ENCODE results near the gene GABRB3. TPM values are rescaled to one million over a fixed set of nuclear protein-coding genes. Genes with fewer than 3 reads are reported as not detected.
A peak's percentile ranks its signal among the peaks of the same experiment; 100 is the strongest.

The GABRB3 gene
- total and polyA plus RNA-seq, 9 donors, result 0.60 to 2.9 (median 1.6) TPM

GRCh38 chr15:26661107-26661506 is 111.8 kb downstream of the GABRB3 start:
- WGBS (ENCODE audit: insufficient coverage), result 100% methylated on average over 2 of the region's 3 CpGs
- H3K4me3 ChIP-seq (ENCODE audit: low read length), result no peak overlapping the region
- H3K9me3 ChIP-seq (replicated peaks; ENCODE audit: control insufficient read depth, low read depth, low read length), result peaks cover 2% of the 10 kb centered on the region
- H3K27me3 ChIP-seq (ENCODE audit: control insufficient read depth, insufficient read depth, low read length), result no peaks in the 10 kb centered on the region
- H3K27ac ChIP-seq (ENCODE audit: low read length), result no peak overlapping the region
- DNase-seq, result no peak
- no peaks in the 10 kb centered on the region for H3K36me3 ChIP-seq (ENCODE audit: control insufficient read depth, insufficient read depth, low read length)
- H3K4me1 ChIP-seq (ENCODE audit: control insufficient read depth, insufficient read depth, low read length), result no peaks in the 10 kb centered on the region

GRCh38 chr15:26660241-26660640 is 112.6 kb downstream of the GABRB3 start:
- no peaks in the 10 kb centered on the region for H3K36me3 ChIP-seq (ENCODE audit: control insufficient read depth, insufficient read depth, low read length)
- WGBS (ENCODE audit: insufficient coverage), result no CpG with 5 or more reads among the region's 6 CpGs
- peak; percentile 31 for DNase-seq

GRCh38 chr15:26658290-26658689 is 114.6 kb downstream of the GABRB3 start:
- H3K27ac ChIP-seq (ENCODE audit: low read length), result no peak overlapping the region
- peaks cover 2% of the 10 kb centered on the region for H3K9me3 ChIP-seq (replicated peaks; ENCODE audit: control insufficient read depth, low read depth, low read length)
- no peak for DNase-seq
- no peaks in the 10 kb centered on the region for H3K4me1 ChIP-seq (ENCODE audit: control insufficient read depth, insufficient read depth, low read length)
- H3K4me3 ChIP-seq (ENCODE audit: low read length), result no peak overlapping the region
- WGBS (ENCODE audit: insufficient coverage), result 87% methylated on average over 2 of the region's 2 CpGs
- no peaks in the 10 kb centered on the region for H3K36me3 ChIP-seq (ENCODE audit: control insufficient read depth, insufficient read depth, low read length)
- H3K27me3 ChIP-seq (ENCODE audit: control insufficient read depth, insufficient read depth, low read length), result no peaks in the 10 kb centered on the region

More at GRCh38 chr15:26660241-26660640, 112.6 kb downstream of the GABRB3 start:
- Histone ChIP-seq H3K9me3 (replicated peaks; ENCODE audit: control insufficient read depth, low read depth, low read length) (peaks cover 2% of the 10 kb centered on the region), H3K27ac (ENCODE audit: low read length) (no peak overlapping the region), H3K4me3 (ENCODE audit: low read length) (no peak overlapping the region), H3K27me3 (ENCODE audit: control insufficient read depth, insufficient read depth, low read length) (no peaks in the 10 kb centered on the region), H3K4me1 (ENCODE audit: control insufficient read depth, insufficient read depth, low read length) (no peaks in the 10 kb centered on the region)

- H3K4me3 ChIP-seq (ENCODE audit: low read length), result no peak overlapping the region
- no peaks in the 10 kb centered on the region for H3K36me3 ChIP-seq (ENCODE audit: control insufficient read depth, insufficient read depth, low read length)
- no CpG with 5 or more reads among the region's 6 CpGs for WGBS (ENCODE audit: insufficient coverage)
- no peak for DNase-seq
- peaks cover 2% of the 10 kb centered on the region for H3K9me3 ChIP-seq (replicated peaks; ENCODE audit: control insufficient read depth, low read depth, low read length)
- no peak overlapping the region for H3K27ac ChIP-seq (ENCODE audit: low read length)
- no peaks in the 10 kb centered on the region for H3K4me1 ChIP-seq (ENCODE audit: control insufficient read depth, insufficient read depth, low read length)
- no peaks in the 10 kb centered on the region for H3K27me3 ChIP-seq (ENCODE audit: control insufficient read depth, insufficient read depth, low read length)
Measured at GRCh38 chr15:26656080-26656479, 116.8 kb downstream of the GABRB3 start.

- Histone ChIP-seq H3K4me1 (ENCODE audit: control insufficient read depth, insufficient read depth, low read length) (no peaks in the 10 kb centered on the region), H3K27ac (ENCODE audit: low read length) (no peak overlapping the region), H3K36me3 (ENCODE audit: control insufficient read depth, insufficient read depth, low read length) (no peaks in the 10 kb centered on the region), H3K9me3 (replicated peaks; ENCODE audit: control insufficient read depth, low read depth, low read length) (peaks cover 4% of the 10 kb centered on the region), H3K4me3 (ENCODE audit: low read length) (no peak overlapping the region), H3K27me3 (ENCODE audit: control insufficient read depth, insufficient read depth, low read length) (no peaks in the 10 kb centered on the region)
- 67% methylated on average over 1 of the region's 1 CpG for WGBS (ENCODE audit: insufficient coverage)
- DNase-seq, result no peak
Measured at GRCh38 chr15:26651909-26652308, 121.0 kb downstream of the GABRB3 start.

- Histone ChIP-seq H3K27ac (ENCODE audit: low read length) (no peak overlapping the region), H3K4me3 (ENCODE audit: low read length) (no peak overlapping the region), H3K9me3 (replicated peaks; ENCODE audit: control insufficient read depth, low read depth, low read length) (peaks cover 4% of the 10 kb centered on the region), H3K36me3 (ENCODE audit: control insufficient read depth, insufficient read depth, low read length) (no peaks in the 10 kb centered on the region), H3K27me3 (ENCODE audit: control insufficient read depth, insufficient read depth, low read length) (no peaks in the 10 kb centered on the region), H3K4me1 (ENCODE audit: control insufficient read depth, insufficient read depth, low read length) (no peaks in the 10 kb centered on the region)
- no peak for DNase-seq
- WGBS (ENCODE audit: insufficient coverage), result 89% methylated on average over 6 of the region's 6 CpGs
Measured at GRCh38 chr15:26648676-26649075, 124.2 kb downstream of the GABRB3 start.

GRCh38 chr15:26644948-26645347 is 127.9 kb downstream of the GABRB3 start:
- DNase-seq, result no peak
- no peak overlapping the region for H3K4me3 ChIP-seq (ENCODE audit: low read length)
- 76% methylated on average over 4 of the region's 9 CpGs for WGBS (ENCODE audit: insufficient coverage)
- H3K4me1 ChIP-seq (ENCODE audit: control insufficient read depth, insufficient read depth, low read length), result no peaks in the 10 kb centered on the region
- no peak overlapping the region for H3K27ac ChIP-seq (ENCODE audit: low read length)
- peaks cover 4% of the 10 kb centered on the region for H3K9me3 ChIP-seq (replicated peaks; ENCODE audit: control insufficient read depth, low read depth, low read length)
- H3K27me3 ChIP-seq (ENCODE audit: control insufficient read depth, insufficient read depth, low read length), result no peaks in the 10 kb centered on the region
- H3K36me3 ChIP-seq (ENCODE audit: control insufficient read depth, insufficient read depth, low read length), result no peaks in the 10 kb centered on the region

GRCh38 chr15:26641144-26641543 is 131.7 kb downstream of the GABRB3 start:
- Histone ChIP-seq H3K9me3 (replicated peaks; ENCODE audit: control insufficient read depth, low read depth, low read length) (no peaks in the 10 kb centered on the region), H3K4me3 (ENCODE audit: low read length) (no peak overlapping the region), H3K36me3 (ENCODE audit: control insufficient read depth, insufficient read depth, low read length) (no peaks in the 10 kb centered on the region), H3K4me1 (ENCODE audit: control insufficient read depth, insufficient read depth, low read length) (no peaks in the 10 kb centered on the region), H3K27me3 (ENCODE audit: control insufficient read depth, insufficient read depth, low read length) (no peaks in the 10 kb centered on the region), H3K27ac (ENCODE audit: low read length) (no peak overlapping the region)
- WGBS (ENCODE audit: insufficient coverage), result 81% methylated on average over 6 of the region's 6 CpGs
- DNase-seq, result no peak

- H3K4me3 ChIP-seq (ENCODE audit: low read length), result no peak overlapping the region
- 33% methylated on average over 1 of the region's 5 CpGs for WGBS (ENCODE audit: insufficient coverage)
- peak; percentile 8 for DNase-seq
Measured at GRCh38 chr15:26640601-26641000, 132.3 kb downstream of the GABRB3 start.

GRCh38 chr15:26639966-26640365 is 132.9 kb downstream of the GABRB3 start:
- 70% methylated on average over 2 of the region's 9 CpGs for WGBS (ENCODE audit: insufficient coverage)
- no peak for DNase-seq

More at GRCh38 chr15:26640601-26641000, 132.3 kb downstream of the GABRB3 start:
- no peaks in the 10 kb centered on the region for H3K36me3 ChIP-seq (ENCODE audit: control insufficient read depth, insufficient read depth, low read length)
- no peaks in the 10 kb centered on the region for H3K27me3 ChIP-seq (ENCODE audit: control insufficient read depth, insufficient read depth, low read length)
- H3K9me3 ChIP-seq (replicated peaks; ENCODE audit: control insufficient read depth, low read depth, low read length), result no peaks in the 10 kb centered on the region
- H3K4me1 ChIP-seq (ENCODE audit: control insufficient read depth, insufficient read depth, low read length), result no peaks in the 10 kb centered on the region
- H3K27ac ChIP-seq (ENCODE audit: low read length), result no peak overlapping the region

GRCh38 chr15:26635614-26636013 is 137.3 kb downstream of the GABRB3 start:
- no CpG with 5 or more reads among the region's 2 CpGs for WGBS (ENCODE audit: insufficient coverage)
- Histone ChIP-seq H3K4me1 (ENCODE audit: control insufficient read depth, insufficient read depth, low read length) (no peaks in the 10 kb centered on the region), H3K9me3 (replicated peaks; ENCODE audit: control insufficient read depth, low read depth, low read length) (no peaks in the 10 kb centered on the region), H3K27ac (ENCODE audit: low read length) (no peak overlapping the region), H3K27me3 (ENCODE audit: control insufficient read depth, insufficient read depth, low read length) (no peaks in the 10 kb centered on the region), H3K4me3 (ENCODE audit: low read length) (no peak overlapping the region), H3K36me3 (ENCODE audit: control insufficient read depth, insufficient read depth, low read length) (no peaks in the 10 kb centered on the region)
- DNase-seq, result no peak

More at GRCh38 chr15:26639966-26640365, 132.9 kb downstream of the GABRB3 start:
- no peaks in the 10 kb centered on the region for H3K36me3 ChIP-seq (ENCODE audit: control insufficient read depth, insufficient read depth, low read length)
- H3K4me3 ChIP-seq (ENCODE audit: low read length), result no peak overlapping the region
- H3K27ac ChIP-seq (ENCODE audit: low read length), result no peak overlapping the region
- H3K4me1 ChIP-seq (ENCODE audit: control insufficient read depth, insufficient read depth, low read length), result no peaks in the 10 kb centered on the region
- no peaks in the 10 kb centered on the region for H3K9me3 ChIP-seq (replicated peaks; ENCODE audit: control insufficient read depth, low read depth, low read length)
- no peaks in the 10 kb centered on the region for H3K27me3 ChIP-seq (ENCODE audit: control insufficient read depth, insufficient read depth, low read length)

Data from muscle of leg (tissue), 11 donors.